Measurements from ENCODE around the gene B9D1. TPM values are rescaled to one million over a fixed set of nuclear protein-coding genes. Genes with fewer than 3 reads are reported as not detected.

The B9D1 gene
- total and polyA plus RNA-seq, 7 donors, result 6.6 to 22.4 (median 15.2) TPM

DNA sequence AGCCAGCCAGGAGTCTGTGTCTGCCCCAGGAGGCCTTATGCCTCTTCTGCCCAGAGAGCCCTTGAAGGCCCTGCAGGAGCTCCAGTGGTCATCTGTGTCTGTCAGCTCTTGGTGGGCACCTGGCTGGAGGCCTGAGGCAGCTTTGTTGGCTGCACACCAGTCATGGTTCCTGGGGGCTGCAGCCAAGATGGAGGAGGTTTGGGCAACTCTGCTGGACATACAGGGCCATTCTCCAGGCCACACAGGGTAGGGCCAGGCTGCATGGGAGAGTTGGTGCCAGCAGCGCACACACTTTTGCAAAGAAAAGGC, 29.4 kb downstream of the B9D1 start:
- Histone ChIP-seq H3K4me1 (peaks cover 0 to 36% (median 8%) of the 10 kb centered on the region in 4 donors), H3K36me3 (peaks cover 4 to 44% (median 6%) of the 10 kb centered on the region in 4 donors), H3K27ac (no peak overlapping the region), H3K9me3 (no peaks in the 10 kb centered on the region), H3K4me3 (no peak overlapping the region), H3K27me3 (no peaks in the 10 kb centered on the region)
- WGBS, 2 donors, result 92 to 98% methylated on average over 1 of the region's 1 CpG
- DNase-seq, result peak; percentile 50
- TF ChIP-seq CTCF (IDR thresholded peaks at IDR 0.05), result no peak
- TF ChIP-seq POLR2AphosphoS5 (IDR thresholded peaks at IDR 0.05), result no peak
- no peak for TF ChIP-seq POLR2A (IDR thresholded peaks at IDR 0.05)
- intact Hi-C loops (cut with DNase I), result no loop called here

GRCh38 chr17:19332371-19333131, 30.0 kb downstream of the B9D1 start:
- WGBS, 2 donors, result 90 to 91% methylated on average over 6 of the region's 6 CpGs
- peaks cover 4 to 44% (median 6%) of the 10 kb centered on the region in 4 donors for H3K36me3 ChIP-seq

GRCh38 chr17:19331543-19332245, 30.8 kb downstream of the B9D1 start:
- intact Hi-C loops (cut with DNase I), result no loop called here
- peak; percentile 57 for DNase-seq
- 93 to 94% methylated on average over 13 of the region's 13 CpGs for WGBS, 2 donors
- TF ChIP-seq EP300 (IDR thresholded peaks at IDR 0.05) (no peak), POLR2AphosphoS5 (IDR thresholded peaks at IDR 0.05) (no peak), POLR2A (IDR thresholded peaks at IDR 0.05) (no peak), CTCF (IDR thresholded peaks at IDR 0.05) (no peak)
- no peak overlapping the region for H3K4me3 ChIP-seq
- peaks cover 4 to 44% (median 6%) of the 10 kb centered on the region in 4 donors for H3K36me3 ChIP-seq
- peak overlapping the region in 2 of 4 donors; percentile 51 to 56 for H3K27ac ChIP-seq
- H3K27me3 ChIP-seq, result no peaks in the 10 kb centered on the region
- peaks cover 0 to 32% (median 9%) of the 10 kb centered on the region in 4 donors for H3K4me1 ChIP-seq
- H3K9me3 ChIP-seq, result no peaks in the 10 kb centered on the region

More at GRCh38 chr17:19332371-19333131, 30.0 kb downstream of the B9D1 start:
- peak; percentile 61 for DNase-seq
- Histone ChIP-seq H3K4me3 (no peak overlapping the region), H3K9me3 (no peaks in the 10 kb centered on the region), H3K27ac (no peak overlapping the region), H3K27me3 (no peaks in the 10 kb centered on the region), H3K4me1 (peaks cover 0 to 34% (median 5%) of the 10 kb centered on the region in 4 donors)
- no peak for TF ChIP-seq CTCF (IDR thresholded peaks at IDR 0.05)
- TF ChIP-seq POLR2A (IDR thresholded peaks at IDR 0.05), result no peak
- no peak for TF ChIP-seq POLR2AphosphoS5 (IDR thresholded peaks at IDR 0.05)
- no peak for TF ChIP-seq EP300 (IDR thresholded peaks at IDR 0.05)
- intact Hi-C loops (cut with DNase I), result no loop called here

GRCh38 chr17:19331134-19331533, 31.4 kb downstream of the B9D1 start:
- TF ChIP-seq POLR2AphosphoS5 (IDR thresholded peaks at IDR 0.05) (peak in 1 of 4 donors; percentile 9), POLR2A (IDR thresholded peaks at IDR 0.05) (no peak), CTCF (IDR thresholded peaks at IDR 0.05) (no peak), EP300 (IDR thresholded peaks at IDR 0.05) (no peak)
- H3K9me3 ChIP-seq, result no peaks in the 10 kb centered on the region
- WGBS, 2 donors, result 85 to 87% methylated on average over 4 of the region's 4 CpGs
- intact Hi-C loops (cut with DNase I), result no loop called here
- no peaks in the 10 kb centered on the region for H3K27me3 ChIP-seq
- H3K4me1 ChIP-seq, result peaks cover 0 to 31% (median 9%) of the 10 kb centered on the region in 4 donors
- peaks cover 4 to 39% (median 6%) of the 10 kb centered on the region in 4 donors for H3K36me3 ChIP-seq
- peak; percentile 60 for DNase-seq
- peak overlapping the region in 2 of 4 donors; percentile 56 for H3K27ac ChIP-seq
- H3K4me3 ChIP-seq, result no peak overlapping the region

Measured in sigmoid colon (tissue), 7 donors.